Liver (tissue), 9 donors: ENCODE measurements around the gene NEURL1. TPM values are rescaled to one million over a fixed set of nuclear protein-coding genes. Genes with fewer than 3 reads are reported as not detected.

Source experiments
- DNase-seq: peaks from one replicate; pipeline ENCODE4 v3.0.0-alpha.2; 2017; ENCODE audit warnings: low spot score
- H3K27ac ChIP-seq, 2 donors: one replicate each; pipeline ENCODE4 v1.7.0; 2013; ENCODE audit warnings: inconsistent platforms in 2 of 2, low read length in 2 of 2, control low read depth in 1 of 2, low read depth in 1 of 2, mild to moderate bottlenecking in 1 of 2
- H3K27me3 ChIP-seq, 4 donors: one replicate each; pipeline versions ENCODE4 v1.6.1 to v1.7.0; 2013; ENCODE audit warnings: low read length in 3 of 4, inconsistent platforms in 1 of 4, mild to moderate bottlenecking in 1 of 4, moderate library complexity in 1 of 4; ENCODE audit not compliant: control insufficient read depth in 4 of 4, insufficient read depth in 4 of 4
- H3K36me3 ChIP-seq, 4 donors: one replicate each; pipeline versions ENCODE4 v1.6.1 to v1.7.0; 2013; ENCODE audit warnings: low read length in 3 of 4, mild to moderate bottlenecking in 3 of 4, low read depth in 1 of 4, moderate library complexity in 1 of 4; ENCODE audit not compliant: control insufficient read depth in 4 of 4, insufficient read depth in 3 of 4
- H3K4me1 ChIP-seq, 4 donors: one replicate each; pipeline versions ENCODE4 v1.6.1 to v1.7.0; 2013; ENCODE audit warnings: low read length in 3 of 4, mild to moderate bottlenecking in 3 of 4, moderate library complexity in 1 of 4; ENCODE audit not compliant: control insufficient read depth in 4 of 4, insufficient read depth in 4 of 4
- H3K4me3 ChIP-seq, 3 donors: one replicate each; pipeline versions ENCODE4 v1.6.1 to v1.7.0; 2013; ENCODE audit warnings: low read length in 3 of 3, control low read depth in 1 of 3, low read depth in 1 of 3, mild to moderate bottlenecking in 1 of 3
- H3K9ac ChIP-seq, 2 donors: one replicate each; pipeline ENCODE4 v1.7.0; 2013; ENCODE audit warnings: low read length in 2 of 2, mild to moderate bottlenecking in 2 of 2, moderate library complexity in 2 of 2, control low read depth in 1 of 2, low read depth in 1 of 2
- H3K9me3 ChIP-seq, 4 donors: one replicate each; pipeline versions ENCODE4 v1.6.1 to v1.7.0; 2013; ENCODE audit warnings: low read length in 3 of 4; ENCODE audit not compliant: control insufficient read depth in 4 of 4
- EGR1 ChIP-seq, 2 donors: IDR thresholded peaks; 2 replicates each; pipeline ENCODE4 v1.6.1; 2016 to 2018; ENCODE audit warnings: antibody characterized with exemption in 2 of 2, low read depth in 2 of 2
- FOXA1 ChIP-seq: IDR thresholded peaks from 2 replicates; pipeline ENCODE4 v1.6.1; 2016; ENCODE audit warnings: antibody characterized with exemption
- FOXA2 ChIP-seq: IDR thresholded peaks from 2 replicates; pipeline ENCODE4 v1.6.1; 2016; ENCODE audit warnings: antibody characterized with exemption
- GABPA ChIP-seq, 2 donors: IDR thresholded peaks in 1 of 2; conservative IDR thresholded peaks in 1 of 2; 2 replicates each; pipeline ENCODE4 v1.6.1; 2016; ENCODE audit warnings: antibody characterized with exemption in 2 of 2, mild to moderate bottlenecking in 1 of 2, moderate library complexity in 1 of 2
- HNF4A ChIP-seq, 2 donors: conservative IDR thresholded peaks; 2 replicates each; pipeline ENCODE4 v1.6.1; 2016; ENCODE audit warnings: antibody characterized with exemption in 2 of 2, mild to moderate bottlenecking in 2 of 2
- JUND ChIP-seq, 2 donors: IDR thresholded peaks; 2 replicates each; pipeline ENCODE4 v1.6.1; 2016; ENCODE audit warnings: antibody characterized with exemption in 2 of 2
- NR2F2 ChIP-seq: IDR thresholded peaks from 2 replicates; pipeline ENCODE4 v1.6.1; 2016; ENCODE audit warnings: antibody characterized with exemption
- RAD21 ChIP-seq, 2 donors: IDR thresholded peaks; 2 replicates each; pipeline ENCODE4 v1.6.1; 2016; ENCODE audit warnings: antibody characterized with exemption in 2 of 2, mild to moderate bottlenecking in 2 of 2
- RXRA ChIP-seq, 2 donors: IDR thresholded peaks; 2 replicates each; pipeline ENCODE4 v1.6.1; 2017 to 2018; ENCODE audit warnings: antibody characterized with exemption in 2 of 2, mild to moderate bottlenecking in 1 of 2
- SP1 ChIP-seq: IDR thresholded peaks from 2 replicates; pipeline ENCODE4 v1.6.1; 2018; ENCODE audit warnings: antibody characterized with exemption, mild to moderate bottlenecking
- TAF1 ChIP-seq: conservative IDR thresholded peaks from 2 replicates; pipeline ENCODE4 v1.6.1; 2016; ENCODE audit warnings: antibody characterized with exemption, mild to moderate bottlenecking
- YY1 ChIP-seq: IDR thresholded peaks from 2 replicates; pipeline ENCODE4 v1.6.1; 2016; ENCODE audit warnings: antibody characterized with exemption, mild to moderate bottlenecking
- WGBS: extraction: QIAGEN DNeasy Blood & Tissue Kit; methylation state at CpG from one replicate; pipeline ENCODE4 v1.1.7; 2013; 5-methylcytosine and 5-hydroxymethylcytosine counted together
- polyA plus RNA-seq, 2 donors: library from polyadenylated mRNA; stranded (reverse) in 1 of 2; unstranded in 1 of 2; fragments of 200-250 nt in 1 of 2; fragments of >200 nt in 1 of 2; fragmentation: Nextera tagmentation in 1 of 2; extraction: Ambion mirVana in 1 of 2; gene quantifications; one replicate each; pipeline versions ENCODE4 v1.2.1 to v1.2.3, GENCODE V29; 2013 to 2015
- total RNA-seq, 2 donors: library from RNA; depleted of rRNA; stranded (reverse); fragments of >200 nt; gene quantifications; one replicate each; pipeline ENCODE4 v1.2.3, GENCODE V29; 2014
- TF ChIP-seq, protein P1 (sequence below): IDR thresholded peaks from 2 replicates; pipeline ENCODE4 v1.6.1; 2016; ENCODE audit warnings: antibody characterized with exemption, mild to moderate bottlenecking
- TF ChIP-seq, protein P2 (sequence below): IDR thresholded peaks from 2 replicates; pipeline ENCODE4 v1.6.1; 2016; ENCODE audit warnings: antibody characterized with exemption
- TF ChIP-seq, protein P3 (sequence below): fragments of 150-350 bp; IDR thresholded peaks from 2 replicates; pipeline ENCODE4 v1.5.1; 2017; ENCODE audit warnings: improper control_type of control experiment, low read depth, low read length; ENCODE audit not compliant: missing input control
- TF ChIP-seq, protein P4 (sequence below): IDR thresholded peaks from 2 replicates; pipeline ENCODE4 v1.6.1; 2016; ENCODE audit warnings: antibody characterized with exemption
- TF ChIP-seq, protein P5 (sequence below): IDR thresholded peaks from 2 replicates; pipeline ENCODE4 v1.6.1; 2016; ENCODE audit warnings: antibody characterized with exemption
- donor health status: healthy.
- donor health status: healthy.
- donor health status: healthy.
- donor health status: healthy.
- donor health status: healthy.

NEURL1 gene
- total and polyA plus RNA-seq, 4 donors, result 0.11 to 3.9 (median 0.74) TPM

DNA sequence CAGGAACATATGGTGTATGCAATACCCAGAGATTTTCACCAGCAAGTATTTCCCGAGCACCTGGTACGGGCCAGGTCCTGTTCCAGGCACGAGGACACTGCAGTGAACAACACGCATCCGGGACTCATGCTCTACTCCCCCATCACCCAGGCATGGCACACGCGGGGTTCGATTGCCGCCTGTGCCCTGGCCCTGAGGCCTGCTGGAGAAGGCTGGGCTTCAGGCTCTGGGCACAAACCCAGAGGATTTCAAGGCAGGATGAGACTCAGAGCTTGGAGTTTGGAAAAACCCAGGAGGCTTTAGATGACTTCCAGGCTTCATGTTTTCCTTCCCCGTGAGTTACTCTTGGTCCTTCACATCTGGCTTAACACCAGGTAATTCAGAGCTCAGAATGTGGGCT is 143.5 kb downstream of the NEURL1 start:
- Histone ChIP-seq H3K4me3 (no peak overlapping the region), H3K9me3 (no peaks in the 10 kb centered on the region), H3K27me3 (no peaks in the 10 kb centered on the region), H3K9ac (no peak overlapping the region), H3K36me3 (peaks cover 0 to 16% (median 5%) of the 10 kb centered on the region in 4 donors), H3K27ac (no peak overlapping the region), H3K4me1 (peaks cover 0 to 20% (median 13%) of the 10 kb centered on the region in 4 donors)
- TF ChIP-seq, protein P1, sequence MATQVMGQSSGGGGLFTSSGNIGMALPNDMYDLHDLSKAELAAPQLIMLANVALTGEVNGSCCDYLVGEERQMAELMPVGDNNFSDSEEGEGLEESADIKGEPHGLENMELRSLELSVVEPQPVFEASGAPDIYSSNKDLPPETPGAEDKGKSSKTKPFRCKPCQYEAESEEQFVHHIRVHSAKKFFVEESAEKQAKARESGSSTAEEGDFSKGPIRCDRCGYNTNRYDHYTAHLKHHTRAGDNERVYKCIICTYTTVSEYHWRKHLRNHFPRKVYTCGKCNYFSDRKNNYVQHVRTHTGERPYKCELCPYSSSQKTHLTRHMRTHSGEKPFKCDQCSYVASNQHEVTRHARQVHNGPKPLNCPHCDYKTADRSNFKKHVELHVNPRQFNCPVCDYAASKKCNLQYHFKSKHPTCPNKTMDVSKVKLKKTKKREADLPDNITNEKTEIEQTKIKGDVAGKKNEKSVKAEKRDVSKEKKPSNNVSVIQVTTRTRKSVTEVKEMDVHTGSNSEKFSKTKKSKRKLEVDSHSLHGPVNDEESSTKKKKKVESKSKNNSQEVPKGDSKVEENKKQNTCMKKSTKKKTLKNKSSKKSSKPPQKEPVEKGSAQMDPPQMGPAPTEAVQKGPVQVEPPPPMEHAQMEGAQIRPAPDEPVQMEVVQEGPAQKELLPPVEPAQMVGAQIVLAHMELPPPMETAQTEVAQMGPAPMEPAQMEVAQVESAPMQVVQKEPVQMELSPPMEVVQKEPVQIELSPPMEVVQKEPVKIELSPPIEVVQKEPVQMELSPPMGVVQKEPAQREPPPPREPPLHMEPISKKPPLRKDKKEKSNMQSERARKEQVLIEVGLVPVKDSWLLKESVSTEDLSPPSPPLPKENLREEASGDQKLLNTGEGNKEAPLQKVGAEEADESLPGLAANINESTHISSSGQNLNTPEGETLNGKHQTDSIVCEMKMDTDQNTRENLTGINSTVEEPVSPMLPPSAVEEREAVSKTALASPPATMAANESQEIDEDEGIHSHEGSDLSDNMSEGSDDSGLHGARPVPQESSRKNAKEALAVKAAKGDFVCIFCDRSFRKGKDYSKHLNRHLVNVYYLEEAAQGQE, result no peak
- TF ChIP-seq GABPA (IDR thresholded peaks at IDR 0.05 in 1 of 2, conservative IDR thresholded peaks at IDR 0.05 in 1 of 2) (no peak), NR2F2 (no peak), RAD21 (IDR thresholded peaks at IDR 0.05) (no peak), YY1 (no peak), SP1 (no peak), TAF1 (no peak), HNF4A (conservative IDR thresholded peaks at IDR 0.05) (no peak), JUND (IDR thresholded peaks at IDR 0.05) (no peak), EGR1 (IDR thresholded peaks at IDR 0.05; ENCODE audit: low read depth in 2 of 2) (no peak), FOXA1 (no peak), RXRA (IDR thresholded peaks at IDR 0.05) (no peak), FOXA2 (no peak)
- TF ChIP-seq, protein P2, sequence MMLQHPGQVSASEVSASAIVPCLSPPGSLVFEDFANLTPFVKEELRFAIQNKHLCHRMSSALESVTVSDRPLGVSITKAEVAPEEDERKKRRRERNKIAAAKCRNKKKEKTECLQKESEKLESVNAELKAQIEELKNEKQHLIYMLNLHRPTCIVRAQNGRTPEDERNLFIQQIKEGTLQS, result no peak
- TF ChIP-seq, protein P3, sequence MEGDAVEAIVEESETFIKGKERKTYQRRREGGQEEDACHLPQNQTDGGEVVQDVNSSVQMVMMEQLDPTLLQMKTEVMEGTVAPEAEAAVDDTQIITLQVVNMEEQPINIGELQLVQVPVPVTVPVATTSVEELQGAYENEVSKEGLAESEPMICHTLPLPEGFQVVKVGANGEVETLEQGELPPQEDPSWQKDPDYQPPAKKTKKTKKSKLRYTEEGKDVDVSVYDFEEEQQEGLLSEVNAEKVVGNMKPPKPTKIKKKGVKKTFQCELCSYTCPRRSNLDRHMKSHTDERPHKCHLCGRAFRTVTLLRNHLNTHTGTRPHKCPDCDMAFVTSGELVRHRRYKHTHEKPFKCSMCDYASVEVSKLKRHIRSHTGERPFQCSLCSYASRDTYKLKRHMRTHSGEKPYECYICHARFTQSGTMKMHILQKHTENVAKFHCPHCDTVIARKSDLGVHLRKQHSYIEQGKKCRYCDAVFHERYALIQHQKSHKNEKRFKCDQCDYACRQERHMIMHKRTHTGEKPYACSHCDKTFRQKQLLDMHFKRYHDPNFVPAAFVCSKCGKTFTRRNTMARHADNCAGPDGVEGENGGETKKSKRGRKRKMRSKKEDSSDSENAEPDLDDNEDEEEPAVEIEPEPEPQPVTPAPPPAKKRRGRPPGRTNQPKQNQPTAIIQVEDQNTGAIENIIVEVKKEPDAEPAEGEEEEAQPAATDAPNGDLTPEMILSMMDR, result no peak
- TF ChIP-seq, protein P4, sequence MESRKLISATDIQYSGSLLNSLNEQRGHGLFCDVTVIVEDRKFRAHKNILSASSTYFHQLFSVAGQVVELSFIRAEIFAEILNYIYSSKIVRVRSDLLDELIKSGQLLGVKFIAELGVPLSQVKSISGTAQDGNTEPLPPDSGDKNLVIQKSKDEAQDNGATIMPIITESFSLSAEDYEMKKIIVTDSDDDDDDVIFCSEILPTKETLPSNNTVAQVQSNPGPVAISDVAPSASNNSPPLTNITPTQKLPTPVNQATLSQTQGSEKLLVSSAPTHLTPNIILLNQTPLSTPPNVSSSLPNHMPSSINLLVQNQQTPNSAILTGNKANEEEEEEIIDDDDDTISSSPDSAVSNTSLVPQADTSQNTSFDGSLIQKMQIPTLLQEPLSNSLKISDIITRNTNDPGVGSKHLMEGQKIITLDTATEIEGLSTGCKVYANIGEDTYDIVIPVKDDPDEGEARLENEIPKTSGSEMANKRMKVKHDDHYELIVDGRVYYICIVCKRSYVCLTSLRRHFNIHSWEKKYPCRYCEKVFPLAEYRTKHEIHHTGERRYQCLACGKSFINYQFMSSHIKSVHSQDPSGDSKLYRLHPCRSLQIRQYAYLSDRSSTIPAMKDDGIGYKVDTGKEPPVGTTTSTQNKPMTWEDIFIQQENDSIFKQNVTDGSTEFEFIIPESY, result no peak
- TF ChIP-seq, protein P5, sequence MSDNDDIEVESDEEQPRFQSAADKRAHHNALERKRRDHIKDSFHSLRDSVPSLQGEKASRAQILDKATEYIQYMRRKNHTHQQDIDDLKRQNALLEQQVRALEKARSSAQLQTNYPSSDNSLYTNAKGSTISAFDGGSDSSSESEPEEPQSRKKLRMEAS, result no peak
- 80% methylated on average over 10 of the region's 10 CpGs for WGBS
- no peak for DNase-seq
